Stimulated activated CD4-positive, alpha-beta T cell treated with anti-CD3 and anti-CD28 coated beads, TNF-alpha, amount 100 ng/mL, for 48 hours (primary cell): ENCODE results near the gene CCDC142.
"Not testable (repeated sequence)": the region's sequence is repeated elsewhere in the genome, so short reads cannot be mapped to it uniquely, and the experiment has no call there.

ENCODE experiments used
- DNase-seq, 3 donors: peaks; one replicate each; pipeline ENCODE4 v3.0.0-alpha.2; 2020; ENCODE audit warnings: low read depth in 3 of 3

Gene CCDC142

DNA sequence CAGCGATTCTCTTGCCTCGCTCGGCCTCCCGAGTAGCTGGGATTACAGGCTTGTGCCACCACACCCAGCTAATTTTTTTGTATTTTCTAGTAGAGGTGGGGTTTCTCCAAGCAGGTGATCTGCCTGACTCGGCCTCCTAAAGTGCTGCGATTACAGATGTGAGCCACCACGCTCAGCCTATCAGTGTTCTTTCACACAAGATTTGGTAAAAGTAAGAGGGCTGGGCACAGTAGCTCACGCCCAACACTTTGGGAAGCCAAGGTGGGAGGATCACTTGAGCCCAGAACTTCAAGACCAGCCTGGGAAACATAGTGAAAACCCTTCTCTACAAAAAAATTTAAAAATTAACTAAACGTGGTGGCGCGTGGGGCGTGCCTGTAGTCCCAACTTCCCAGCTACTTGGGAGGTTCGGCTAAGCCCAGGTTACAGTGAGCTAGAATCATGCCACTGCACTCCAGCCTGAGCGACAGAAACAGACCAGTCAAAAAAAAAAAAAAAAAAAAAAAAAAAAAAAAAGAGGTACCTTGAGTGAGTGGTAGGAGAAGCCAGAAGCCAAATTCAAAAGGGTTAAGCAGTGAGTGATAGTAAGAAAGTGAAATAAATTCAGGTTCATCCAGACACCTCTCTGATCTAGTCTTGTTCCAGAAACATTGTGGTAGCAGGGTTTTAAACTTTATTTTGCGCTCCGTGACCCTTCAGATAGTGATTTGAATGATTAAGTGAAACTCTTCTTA is 11.3 kb downstream of the CCDC142 start:
- no peak for DNase-seq

DNA sequence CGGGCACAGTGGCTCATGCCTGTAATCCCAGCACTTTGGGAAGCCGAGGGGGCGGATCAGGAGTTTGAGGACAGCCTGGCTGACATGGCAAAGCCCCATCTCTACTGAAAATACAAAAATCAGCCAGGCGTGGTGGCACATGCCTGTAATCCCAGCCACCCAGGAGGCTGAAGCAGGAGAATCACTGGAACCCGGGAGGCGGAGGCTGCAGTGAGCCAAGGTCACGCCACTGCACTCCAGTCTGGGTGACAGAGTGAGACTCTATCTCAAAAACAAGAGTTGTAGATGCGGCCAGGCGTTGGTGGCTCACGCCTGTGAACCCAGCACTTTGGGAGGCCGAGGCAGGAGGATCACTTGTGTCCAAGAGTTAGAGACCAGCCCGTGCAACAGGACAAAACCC is 12.1 kb downstream of the CCDC142 start:
- not testable (repeated sequence) for DNase-seq

- DNase-seq, result no peak
Observed at GRCh38 chr2:74464406-74464805, 18.4 kb downstream of the CCDC142 start.

GRCh38 chr2:74462786-74463105 is 20.1 kb downstream of the CCDC142 start:
- no peak for DNase-seq

DNA sequence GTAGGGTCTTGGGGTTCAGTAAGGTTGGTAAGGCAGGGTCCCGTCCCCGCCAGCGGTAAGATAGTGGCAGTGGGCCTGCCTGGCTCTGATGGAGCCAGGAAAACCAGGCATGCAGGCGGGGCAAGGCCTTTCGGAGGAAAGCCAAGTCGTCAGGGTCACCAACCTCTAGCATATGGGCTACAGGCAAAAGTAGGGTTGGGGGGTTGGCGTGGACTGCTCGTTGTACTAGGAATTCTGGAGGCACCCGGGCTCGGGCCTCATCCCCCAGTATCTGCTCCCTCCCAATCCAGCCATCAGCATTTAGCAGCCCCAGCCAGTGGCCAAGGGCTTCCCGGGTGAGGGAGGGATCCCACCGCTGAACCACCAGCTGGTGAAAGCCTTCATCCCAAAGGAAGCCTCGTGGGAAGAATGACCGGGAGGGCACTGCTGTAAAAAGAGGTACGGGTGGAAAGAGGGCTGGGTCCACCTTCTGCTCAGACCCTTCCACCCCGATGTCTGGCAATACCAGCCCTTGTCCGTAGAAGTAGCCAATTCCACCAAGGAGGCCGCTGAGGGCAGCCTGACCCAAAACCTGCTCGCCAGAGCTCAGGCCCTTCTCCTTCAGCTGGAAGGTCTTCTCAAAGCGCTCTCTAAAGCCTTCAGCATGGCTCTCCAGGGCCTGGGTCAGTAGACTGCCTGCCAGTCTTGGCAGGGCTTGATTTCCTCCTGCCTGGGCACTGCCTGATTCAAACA is 20.6 kb downstream of the CCDC142 start:
- no peak for DNase-seq

GRCh38 chr2:74461187-74462053 is 21.4 kb downstream of the CCDC142 start:
- DNase-seq, result no peak

- not testable (repeated sequence) for DNase-seq
Observed at GRCh38 chr2:74460187-74460586, 22.6 kb downstream of the CCDC142 start.

GRCh38 chr2:74459503-74460118 is 23.2 kb downstream of the CCDC142 start:
- DNase-seq, result not testable (repeated sequence)

- DNase-seq, result no peak
Observed at GRCh38 chr2:74458938-74459363, 23.8 kb downstream of the CCDC142 start.

DNA sequence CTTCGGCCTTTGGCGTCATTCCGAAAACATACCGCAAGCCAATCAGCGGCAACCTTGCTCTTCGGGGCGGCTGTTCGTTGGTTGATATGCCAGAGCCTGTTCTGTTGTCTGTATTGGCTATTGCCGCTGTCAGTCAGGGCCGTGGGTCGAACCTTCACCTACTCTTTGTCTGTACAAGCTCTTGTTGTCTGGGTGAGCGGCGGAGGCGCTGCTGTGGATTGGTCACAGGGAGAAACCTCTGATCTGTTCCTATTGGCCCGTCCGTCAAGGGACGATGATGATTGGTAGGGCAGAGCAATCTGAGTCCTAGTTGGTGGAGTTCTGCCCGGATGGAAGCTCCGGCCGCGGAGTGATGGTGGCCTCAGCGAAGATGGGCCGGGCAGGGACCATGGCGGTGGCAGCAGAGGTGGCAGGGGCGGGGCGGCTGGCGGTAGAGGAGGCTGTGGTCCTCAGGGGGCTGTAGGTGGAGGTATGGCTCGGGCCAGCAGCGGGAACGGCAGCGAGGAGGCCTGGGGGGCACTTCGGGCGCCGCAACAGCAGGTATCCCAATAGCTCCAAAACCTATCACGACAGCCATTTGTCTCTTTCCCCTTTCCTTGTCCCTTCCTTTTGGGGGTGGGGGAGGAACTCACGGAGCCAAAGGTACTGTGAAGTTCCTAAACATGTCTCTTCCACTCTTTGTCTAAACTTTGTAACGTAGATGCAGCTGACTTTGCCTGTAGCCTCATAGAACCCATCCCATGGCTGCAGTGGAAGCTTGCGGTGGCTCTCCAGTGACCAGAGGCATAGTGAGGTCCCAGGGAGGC is 24.5 kb downstream of the CCDC142 start, which contains the start of gene WBP1:
Gene WBP1, plus strand, starts transcription at position 307 of the 806 bp plus-strand sequence. Its CDS starts 165 bp downstream, at position 472.
- DNase-seq, result peak; percentile 95 to 99 (median 97)

GRCh38 chr2:74457549-74458131 is 25.2 kb downstream of the CCDC142 start:
- DNase-seq, result peak; percentile 52 to 77 (median 66)

GRCh38 chr2:74457129-74457548 is 25.7 kb downstream of the CCDC142 start:
- DNase-seq, result no peak

GRCh38 chr2:74454654-74455511 is 27.9 kb downstream of the CCDC142 start, which contains the start of gene INO80B:
TSS of gene INO80B (plus strand) at chr2:74455087. CDS start at chr2:74455117, 30 bp downstream.
- peak; percentile 92 to 97 (median 95) for DNase-seq

DNA sequence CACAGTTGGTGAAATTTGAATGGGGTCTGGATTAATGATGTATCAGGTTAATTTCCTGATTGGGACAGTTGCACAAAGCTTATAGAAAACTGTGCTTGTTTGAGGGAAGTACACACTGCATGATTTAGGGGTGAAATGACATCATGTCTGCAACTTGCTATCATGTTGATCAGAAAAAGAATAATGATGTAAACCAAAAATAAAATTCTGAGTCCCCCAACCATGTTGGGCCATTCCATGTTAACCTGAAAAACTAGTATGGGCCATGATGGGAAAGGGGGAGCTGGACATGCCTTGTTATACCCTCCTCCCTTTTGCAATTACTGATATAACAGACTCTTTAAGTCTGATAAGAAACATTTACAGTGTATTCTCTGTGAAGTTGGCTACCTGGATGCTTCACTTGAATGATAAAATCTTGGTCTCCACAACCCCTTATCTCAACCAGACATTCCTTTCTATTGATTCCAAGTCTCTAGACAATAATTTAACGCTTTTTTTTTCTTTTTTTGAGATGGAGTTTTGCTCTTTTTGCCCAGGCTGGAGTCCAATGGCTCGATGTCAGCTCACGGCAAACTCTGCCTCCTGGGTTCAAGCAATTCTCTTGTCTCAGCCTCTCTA is 32.1 kb downstream of the CCDC142 start:
- no peak for DNase-seq

- DNase-seq, result no peak
Observed at GRCh38 chr2:74448771-74449170, 34.0 kb downstream of the CCDC142 start.

GRCh38 chr2:74447230-74447999 is 35.4 kb downstream of the CCDC142 start:
- no peak for DNase-seq

DNA sequence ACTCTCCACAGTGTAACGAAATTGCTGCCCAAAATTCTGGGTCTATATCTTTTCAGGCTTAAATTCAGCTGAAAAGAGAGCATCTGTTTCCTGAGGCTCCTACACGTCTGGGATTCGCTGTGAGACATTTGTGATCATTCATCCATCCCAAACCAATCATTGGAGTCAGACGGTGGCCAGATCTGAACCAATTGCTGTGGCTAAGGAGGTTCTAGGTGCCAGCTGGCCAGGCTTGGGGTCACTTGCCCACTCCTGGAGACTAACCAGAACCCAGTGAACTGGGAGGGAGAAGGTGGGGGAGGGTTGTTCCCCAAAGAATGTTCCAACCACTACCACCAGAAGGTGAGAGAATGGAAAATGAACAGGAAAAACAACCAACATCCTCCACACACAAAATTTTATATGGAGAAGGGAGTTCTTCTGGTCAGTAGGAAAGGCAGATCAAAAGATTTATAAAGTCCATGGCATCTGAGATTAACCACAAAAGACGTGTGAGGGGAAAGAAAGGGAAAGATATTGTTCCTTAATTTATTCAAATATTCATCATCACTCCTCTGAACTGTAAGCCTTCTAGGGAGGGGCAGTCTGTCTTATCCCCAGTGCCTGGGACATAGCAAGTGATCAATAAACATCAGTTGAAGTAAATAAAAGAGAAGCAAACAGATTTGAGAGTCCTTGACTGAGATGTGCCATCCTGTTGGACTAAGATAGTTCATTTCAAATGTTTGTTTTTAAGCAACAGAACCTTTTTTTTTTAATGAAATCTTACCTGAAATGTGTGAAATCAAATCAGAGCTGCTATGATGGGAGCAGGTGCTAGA is 38.1 kb downstream of the CCDC142 start:
- DNase-seq, result no peak
